OCI-M2 (cell line): ENCODE results near the gene CCIN.

Source experiments
- DNase-seq: peaks from one replicate; lab custom pipeline; 2025; ENCODE audit not compliant: unreplicated experiment; lab: John Stamatoyannopoulos, UW

Gene CCIN

GRCh38 chr9:36188212-36188611 is 19.0 kb downstream of the CCIN start:
- no peak for DNase-seq

GRCh38 chr9:36189976-36190375 is 20.8 kb downstream of the CCIN start:
- no peak for DNase-seq

DNA sequence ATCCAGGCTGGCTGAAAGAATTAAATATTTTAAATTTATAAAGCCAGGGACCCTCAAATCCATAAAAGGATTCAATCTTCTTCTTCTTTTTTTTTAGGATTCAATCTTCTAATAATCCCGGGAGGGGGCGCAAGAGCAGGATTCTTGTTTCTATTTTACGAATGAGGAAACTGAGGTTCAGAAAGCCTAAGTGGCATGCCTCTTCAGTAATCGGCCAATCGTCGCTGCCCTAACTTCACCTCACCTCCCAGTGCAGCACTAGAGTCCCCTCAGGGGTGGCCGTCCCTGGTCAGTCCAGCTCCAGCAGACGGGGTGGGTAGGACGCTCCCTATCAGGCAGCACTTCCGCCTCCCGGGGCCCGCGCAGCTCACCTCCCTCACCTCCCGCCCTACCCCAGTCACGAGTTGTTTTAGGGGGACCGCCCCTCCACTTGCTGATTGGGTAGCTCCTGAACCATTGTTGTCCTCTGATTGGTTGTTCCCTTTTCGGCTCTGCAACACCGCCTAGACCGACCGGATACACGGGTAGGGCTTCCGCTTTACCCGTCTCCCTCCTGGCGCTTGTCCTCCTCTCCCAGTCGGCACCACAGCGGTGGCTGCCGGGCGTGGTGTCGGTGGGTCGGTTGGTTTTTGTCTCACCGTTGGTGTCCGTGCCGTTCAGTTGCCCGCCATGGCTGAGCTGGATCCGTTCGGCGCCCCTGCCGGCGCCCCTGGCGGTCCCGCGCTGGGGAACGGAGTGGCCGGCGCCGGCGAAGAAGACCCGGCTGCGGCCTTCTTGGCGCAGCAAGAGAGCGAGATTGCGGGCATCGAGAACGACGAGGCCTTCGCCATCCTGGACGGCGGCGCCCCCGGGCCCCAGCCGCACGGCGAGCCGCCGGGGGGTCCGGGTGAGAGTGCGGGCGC is 21.5 kb downstream of the CCIN start, which contains the start of gene CLTA:
TSS of gene CLTA (plus strand) at position 534 of the 902 bp plus-strand sequence. CDS start at position 670, 136 bp downstream.
- peak; percentile 69 for DNase-seq

- no peak for DNase-seq
Measured at GRCh38 chr9:36191290-36191645, 22.1 kb downstream of the CCIN start.

- DNase-seq = no peak
Measured at GRCh38 chr9:36191686-36192085, 22.5 kb downstream of the CCIN start.

DNA sequence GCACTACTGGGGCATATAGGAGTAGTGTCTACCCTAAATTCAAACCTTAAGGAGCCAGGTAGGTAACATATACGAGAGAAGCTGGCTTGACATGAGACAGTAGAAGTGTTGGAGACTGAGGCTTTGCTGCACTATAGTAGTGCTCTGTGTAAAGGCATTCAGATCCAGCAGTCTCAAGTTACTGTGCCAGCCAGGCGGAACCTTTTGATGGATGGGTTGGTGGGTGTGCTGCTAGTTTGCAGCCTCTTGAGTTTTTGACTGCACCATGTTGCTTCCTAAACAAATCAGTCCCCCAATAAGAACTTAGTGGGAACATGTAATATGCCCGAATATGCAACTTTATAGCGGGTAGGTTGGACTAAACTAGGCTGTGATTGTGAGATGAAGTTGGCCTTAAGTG is 23.0 kb downstream of the CCIN start:
- no peak for DNase-seq

DNA sequence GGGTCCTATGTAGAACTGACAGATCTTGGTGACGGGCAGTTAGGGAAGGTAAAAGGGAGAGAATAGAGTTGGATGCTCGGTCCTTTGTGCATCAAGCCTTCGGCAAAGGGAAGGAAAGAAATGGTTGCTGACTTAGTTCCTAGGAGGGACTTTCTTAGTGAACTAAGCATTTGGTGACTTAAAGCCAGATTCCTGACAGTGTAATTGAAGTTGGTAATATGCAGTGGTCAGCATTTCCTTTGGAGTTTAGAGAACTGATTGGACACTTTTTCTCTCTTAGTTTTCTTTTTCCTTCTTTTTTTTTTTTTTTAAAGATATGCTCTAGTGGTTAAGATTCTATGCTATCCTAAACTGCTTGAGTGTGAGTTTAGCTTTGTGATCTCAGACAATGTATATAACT is 23.8 kb downstream of the CCIN start:
- DNase-seq = no peak

- DNase-seq = no peak
Measured at GRCh38 chr9:36194326-36195000, 25.3 kb downstream of the CCIN start.

DNA sequence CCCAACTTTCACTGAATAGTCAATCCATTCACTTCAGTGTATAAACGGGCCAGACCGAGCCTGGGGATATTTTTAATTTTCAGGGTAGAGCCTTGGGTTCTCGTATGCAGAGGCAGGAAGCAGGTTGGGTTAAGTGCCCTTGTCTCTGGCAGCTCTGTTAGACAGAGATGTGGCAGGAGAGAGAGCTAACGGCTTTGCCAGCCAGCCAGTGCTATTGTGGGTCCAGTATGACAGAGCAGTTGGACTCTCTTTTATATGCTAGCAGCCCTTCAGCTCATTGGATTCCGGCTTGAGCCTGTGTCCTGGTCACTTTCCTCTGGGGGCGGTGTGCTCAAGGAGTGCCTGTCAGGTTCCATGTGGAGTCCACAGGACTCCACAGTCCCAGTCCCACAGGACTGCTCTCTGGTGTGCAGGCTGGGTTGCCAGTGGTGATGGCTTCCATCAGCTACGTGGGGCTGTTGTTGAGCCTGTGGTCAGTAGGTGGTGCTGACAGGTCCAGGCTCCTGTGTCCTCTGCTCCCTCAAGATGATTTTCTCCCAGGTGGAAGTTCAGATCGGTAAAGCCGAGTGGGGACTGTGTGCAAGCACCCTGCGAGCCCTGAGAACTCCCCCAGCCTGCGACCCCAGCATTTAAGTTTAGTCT is 35.8 kb downstream of the CCIN start:
- DNase-seq = no peak

- no peak for DNase-seq
Measured at GRCh38 chr9:36207016-36207415, 37.8 kb downstream of the CCIN start.

GRCh38 chr9:36207546-36208012 is 38.4 kb downstream of the CCIN start:
- DNase-seq = no peak

- no peak for DNase-seq
Measured at GRCh38 chr9:36208521-36209253, 39.5 kb downstream of the CCIN start.

DNA sequence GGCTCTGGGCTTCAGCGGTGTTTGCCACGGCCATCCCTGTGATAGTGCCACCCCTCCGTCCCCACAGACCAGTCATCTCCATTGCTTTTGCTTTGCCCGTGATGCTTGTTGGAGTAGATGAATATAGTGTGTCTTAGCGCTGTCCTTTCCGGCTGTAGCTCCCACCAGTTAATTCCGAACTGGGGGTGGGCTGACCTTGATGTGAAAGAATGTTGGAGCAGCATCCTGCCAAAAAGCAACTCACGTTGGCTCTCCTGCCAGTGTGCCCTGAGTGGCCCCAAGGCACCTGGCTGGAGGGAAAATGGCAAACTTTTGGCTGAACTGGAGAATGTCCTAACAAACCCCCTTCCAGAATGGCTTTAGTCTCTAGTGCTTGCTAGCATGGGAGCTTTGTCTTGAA is 41.5 kb downstream of the CCIN start:
- DNase-seq = no peak

DNA sequence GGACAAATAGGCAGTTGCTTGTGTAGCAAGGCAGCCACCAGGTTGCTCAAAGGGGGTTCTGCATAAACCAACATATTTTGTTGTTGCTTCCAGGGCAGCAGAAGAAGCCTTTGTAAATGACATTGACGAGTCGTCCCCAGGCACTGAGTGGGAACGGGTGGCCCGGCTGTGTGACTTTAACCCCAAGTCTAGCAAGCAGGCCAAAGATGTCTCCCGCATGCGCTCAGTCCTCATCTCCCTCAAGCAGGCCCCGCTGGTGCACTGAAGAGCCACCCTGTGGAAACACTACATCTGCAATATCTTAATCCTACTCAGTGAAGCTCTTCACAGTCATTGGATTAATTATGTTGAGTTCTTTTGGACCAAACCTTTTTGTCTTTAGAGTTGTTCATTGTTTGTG is 42.3 kb downstream of the CCIN start:
- no peak for DNase-seq

- DNase-seq = no peak
Measured at GRCh38 chr9:36213387-36213786, 44.2 kb downstream of the CCIN start.

GRCh38 chr9:36213989-36214388 is 44.8 kb downstream of the CCIN start:
- no peak for DNase-seq

GRCh38 chr9:36214571-36214970 is 45.4 kb downstream of the CCIN start:
- no peak for DNase-seq

DNA sequence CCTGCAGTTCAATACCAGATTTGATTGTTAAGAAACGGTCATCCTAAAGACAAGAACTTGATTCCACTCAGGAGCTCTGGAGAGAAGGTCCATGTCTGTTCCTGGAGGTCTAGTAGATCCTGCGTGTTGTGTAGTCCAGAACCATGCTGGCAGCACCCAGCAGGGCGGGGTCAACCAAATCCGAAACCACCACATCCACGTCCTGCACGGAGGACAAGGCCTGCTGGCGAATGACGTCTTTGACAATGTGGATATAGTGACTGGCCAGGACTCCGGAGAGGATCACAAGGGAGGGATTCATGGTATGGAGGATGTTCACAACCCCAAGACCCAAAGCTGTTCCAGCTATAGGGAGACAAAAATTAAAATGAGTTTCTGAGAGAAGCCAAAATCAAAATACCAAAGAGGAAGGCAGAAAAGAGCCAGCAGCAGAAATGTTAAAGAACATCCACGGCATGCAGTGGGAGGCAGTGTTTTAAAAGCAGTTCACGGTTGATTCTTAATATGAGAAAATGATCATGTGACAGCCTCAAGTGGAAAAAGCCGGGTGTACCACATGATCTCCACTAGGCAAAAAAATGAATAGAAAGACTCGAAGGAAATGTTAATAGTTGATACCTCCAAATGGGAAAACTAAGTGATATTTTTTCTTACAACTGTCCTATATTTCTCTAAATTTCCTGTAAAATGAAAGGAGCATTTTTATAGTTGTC is 48.2 kb downstream of the CCIN start:
- no peak for DNase-seq

DNA sequence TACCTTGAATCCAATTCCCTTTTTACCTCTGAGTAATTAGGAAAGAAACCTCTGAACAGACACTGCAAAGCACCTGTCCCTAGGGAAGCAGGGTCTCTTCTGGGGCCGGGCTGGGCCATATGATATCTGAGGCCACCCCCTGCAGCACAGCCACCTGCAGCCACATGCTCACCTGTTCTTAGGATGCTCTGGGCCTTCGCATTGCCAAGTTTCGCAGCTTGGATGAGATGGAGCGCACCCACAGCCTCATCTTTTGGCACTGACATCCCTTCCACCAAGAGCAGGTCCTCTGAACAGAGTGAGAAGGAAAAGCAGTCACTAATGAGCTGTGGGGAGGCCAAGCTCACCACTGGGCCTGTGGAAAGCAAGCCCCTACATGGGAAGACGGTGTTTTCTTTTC is 48.8 kb downstream of the CCIN start:
- DNase-seq = no peak

DNA sequence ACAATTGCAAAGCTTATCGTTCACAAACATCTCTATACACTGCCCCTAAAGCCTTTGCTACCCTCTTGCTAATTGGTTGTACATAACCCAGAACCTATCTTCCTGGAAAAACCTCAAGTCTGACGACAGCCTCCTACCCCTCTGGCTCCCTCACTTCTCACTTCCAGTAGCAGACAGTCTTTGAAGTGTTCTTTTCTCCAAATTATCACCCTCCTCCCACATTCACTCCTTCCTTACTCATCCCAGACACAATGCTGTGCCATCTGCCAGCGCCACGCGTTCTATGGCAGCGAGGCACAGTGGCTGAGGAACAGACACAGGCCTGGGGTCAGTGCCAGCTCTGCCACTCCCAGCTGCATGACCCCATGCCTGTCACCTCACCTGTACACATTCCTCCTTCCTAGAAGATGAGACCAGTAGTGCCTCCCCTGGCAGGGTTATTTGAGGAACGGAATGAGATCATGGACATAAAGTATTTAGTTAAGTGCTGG is 49.3 kb downstream of the CCIN start:
- no peak for DNase-seq
